ENCODE measurements around the gene MARCHF10. TPM values are rescaled to one million over a fixed set of nuclear protein-coding genes. Genes with fewer than 3 reads are reported as not detected.
"Not testable (repeated sequence)": the region's sequence is repeated elsewhere in the genome, so short reads cannot be mapped to it uniquely, and the experiment has no call there.

The MARCHF10 gene
- total and polyA plus RNA-seq, 7 donors, result 0.09 to 2.1 (median 0.71) TPM; not detected in 2

GRCh38 chr17:62840871-62841270, 32.8 kb upstream of the MARCHF10 start:
- TF ChIP-seq EP300 (IDR thresholded peaks at IDR 0.05) (no peak), POLR2AphosphoS5 (IDR thresholded peaks at IDR 0.05) (no peak), POLR2A (IDR thresholded peaks at IDR 0.05) (no peak)
- TF ChIP-seq, protein P1, sequence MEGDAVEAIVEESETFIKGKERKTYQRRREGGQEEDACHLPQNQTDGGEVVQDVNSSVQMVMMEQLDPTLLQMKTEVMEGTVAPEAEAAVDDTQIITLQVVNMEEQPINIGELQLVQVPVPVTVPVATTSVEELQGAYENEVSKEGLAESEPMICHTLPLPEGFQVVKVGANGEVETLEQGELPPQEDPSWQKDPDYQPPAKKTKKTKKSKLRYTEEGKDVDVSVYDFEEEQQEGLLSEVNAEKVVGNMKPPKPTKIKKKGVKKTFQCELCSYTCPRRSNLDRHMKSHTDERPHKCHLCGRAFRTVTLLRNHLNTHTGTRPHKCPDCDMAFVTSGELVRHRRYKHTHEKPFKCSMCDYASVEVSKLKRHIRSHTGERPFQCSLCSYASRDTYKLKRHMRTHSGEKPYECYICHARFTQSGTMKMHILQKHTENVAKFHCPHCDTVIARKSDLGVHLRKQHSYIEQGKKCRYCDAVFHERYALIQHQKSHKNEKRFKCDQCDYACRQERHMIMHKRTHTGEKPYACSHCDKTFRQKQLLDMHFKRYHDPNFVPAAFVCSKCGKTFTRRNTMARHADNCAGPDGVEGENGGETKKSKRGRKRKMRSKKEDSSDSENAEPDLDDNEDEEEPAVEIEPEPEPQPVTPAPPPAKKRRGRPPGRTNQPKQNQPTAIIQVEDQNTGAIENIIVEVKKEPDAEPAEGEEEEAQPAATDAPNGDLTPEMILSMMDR (IDR thresholded peaks at IDR 0.05), result no peak
- no peaks in the 10 kb centered on the region for H3K4me1 ChIP-seq
- H3K9me3 ChIP-seq, result no peaks in the 10 kb centered on the region
- no peaks in the 10 kb centered on the region for H3K36me3 ChIP-seq
- H3K27me3 ChIP-seq, result no peaks in the 10 kb centered on the region
- no peak overlapping the region for H3K4me3 ChIP-seq
- H3K27ac ChIP-seq, result no peak overlapping the region
- intact Hi-C loops (cut with DNase I), result no loop called here
- WGBS, 2 donors, result 81 to 87% methylated on average over 4 of the region's 4 CpGs
- DNase-seq, result no peak

DNA sequence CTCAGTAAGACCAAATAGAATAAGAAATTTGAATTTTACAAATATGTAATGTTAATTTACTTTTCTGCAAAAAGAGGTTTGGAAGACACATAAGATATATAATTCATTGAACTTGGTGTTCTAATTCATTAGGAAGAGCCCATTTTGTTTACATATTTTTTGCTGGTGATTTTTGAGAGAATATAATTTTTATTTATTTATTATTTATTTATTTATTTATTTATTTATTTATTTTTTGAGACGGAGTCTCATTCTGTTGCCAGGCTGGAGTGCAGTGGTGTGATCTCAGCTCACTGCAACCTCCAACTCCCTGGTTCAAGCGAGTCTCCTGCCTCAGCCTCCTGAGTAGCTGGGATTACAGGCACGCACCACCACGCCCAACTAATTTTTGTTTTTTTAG, 25.7 kb upstream of the MARCHF10 start:
- H3K9me3 ChIP-seq; intact Hi-C loops (cut with DNase I); H3K4me3 ChIP-seq; H3K36me3 ChIP-seq; DNase-seq; H3K4me1 ChIP-seq; H3K27me3 ChIP-seq; H3K27ac ChIP-seq: not testable (repeated sequence)
- 96 to 98% methylated on average over 4 of the region's 4 CpGs for WGBS, 2 donors

DNA sequence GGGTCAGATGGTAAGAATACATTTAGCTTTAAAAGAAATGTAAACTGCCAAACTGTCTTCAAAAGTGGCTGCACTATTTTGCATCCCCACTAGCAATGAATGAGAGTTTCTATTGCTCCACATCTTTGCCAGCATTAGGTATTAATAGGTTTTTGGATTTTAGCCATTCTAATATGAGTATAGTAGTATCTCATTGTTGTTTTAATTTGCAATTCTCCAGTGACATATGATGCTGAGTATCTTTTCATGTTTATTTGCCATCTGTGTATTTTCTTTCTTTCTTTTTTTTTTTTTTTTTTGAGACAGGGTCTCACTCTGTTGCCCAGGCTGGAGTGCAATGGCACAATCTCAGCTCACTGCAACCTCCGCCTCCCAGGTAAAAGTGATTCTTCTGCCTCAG, 24.3 kb upstream of the MARCHF10 start:
- intact Hi-C loops (cut with DNase I), result no loop called here
- Histone ChIP-seq H3K27me3 (no peaks in the 10 kb centered on the region), H3K4me3 (no peak overlapping the region), H3K27ac (no peak overlapping the region), H3K9me3 (no peaks in the 10 kb centered on the region), H3K36me3 (no peaks in the 10 kb centered on the region), H3K4me1 (peaks cover 0 to 8% (median 7%) of the 10 kb centered on the region in 4 donors)
- 98 to 100% methylated on average over 1 of the region's 1 CpG for WGBS, 2 donors
- no peak for DNase-seq
- TF ChIP-seq EP300 (IDR thresholded peaks at IDR 0.05) (no peak), POLR2AphosphoS5 (IDR thresholded peaks at IDR 0.05) (no peak), POLR2A (IDR thresholded peaks at IDR 0.05) (no peak)
- TF ChIP-seq, protein P1 (IDR thresholded peaks at IDR 0.05), result no peak

- H3K4me3 ChIP-seq; H3K27me3 ChIP-seq; H3K36me3 ChIP-seq; H3K9me3 ChIP-seq; DNase-seq; intact Hi-C loops (cut with DNase I); H3K27ac ChIP-seq: not testable (repeated sequence)
- peaks cover 0 to 10% (median 8%) of the 10 kb centered on the region in 4 donors for H3K4me1 ChIP-seq
- 39 to 53% methylated on average over 6 of the region's 6 CpGs for WGBS, 2 donors
Measured at GRCh38 chr17:62831066-62831465, 23.0 kb upstream of the MARCHF10 start.

DNA sequence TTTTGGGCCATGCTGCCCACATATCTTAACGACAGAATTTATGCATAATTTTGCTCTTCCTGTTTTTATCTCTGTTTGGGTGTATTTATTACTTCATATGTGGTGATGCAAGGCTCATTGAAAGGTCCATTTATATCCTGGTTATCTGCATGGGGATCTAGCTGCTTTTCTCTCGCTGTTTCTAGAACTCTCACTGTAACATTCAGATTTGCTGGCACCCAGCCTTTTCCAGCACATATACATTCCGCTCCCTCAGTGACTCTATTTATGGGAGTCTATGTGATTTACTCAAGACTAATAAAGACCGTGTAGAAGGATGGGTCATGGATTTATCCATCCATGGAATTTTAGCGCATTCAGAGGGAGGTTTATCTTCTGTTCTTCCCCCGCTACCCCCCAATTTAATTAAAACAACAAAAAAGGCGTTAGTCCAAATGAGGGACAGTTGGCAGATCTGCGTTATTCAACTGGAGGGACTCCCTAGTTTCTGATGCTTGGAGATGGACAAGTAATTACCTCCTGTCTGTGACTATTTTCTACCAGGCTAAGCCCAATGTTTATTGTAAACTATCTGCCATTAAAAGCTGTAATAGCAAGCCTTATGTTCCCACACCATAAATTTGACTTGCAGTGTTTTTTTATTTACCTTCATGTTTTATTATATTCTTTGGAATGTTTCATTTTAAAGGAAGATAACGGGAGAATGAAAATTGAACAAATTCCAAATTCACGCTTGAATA, 19.8 kb upstream of the MARCHF10 start:
- no peak overlapping the region for H3K4me3 ChIP-seq
- no peaks in the 10 kb centered on the region for H3K9me3 ChIP-seq
- intact Hi-C loops (cut with DNase I), result no loop called here
- 45 to 52% methylated on average over 10 of the region's 10 CpGs for WGBS, 2 donors
- DNase-seq, result no peak
- H3K27me3 ChIP-seq, result no peaks in the 10 kb centered on the region
- peaks cover 0 to 10% (median 8%) of the 10 kb centered on the region in 4 donors for H3K4me1 ChIP-seq
- TF ChIP-seq EP300 (IDR thresholded peaks at IDR 0.05) (no peak), POLR2A (IDR thresholded peaks at IDR 0.05) (no peak), POLR2AphosphoS5 (IDR thresholded peaks at IDR 0.05) (no peak)
- TF ChIP-seq, protein P1 (IDR thresholded peaks at IDR 0.05), result no peak
- no peaks in the 10 kb centered on the region for H3K36me3 ChIP-seq
- H3K27ac ChIP-seq, result no peak overlapping the region

- Histone ChIP-seq H3K36me3 (no peaks in the 10 kb centered on the region), H3K27me3 (no peaks in the 10 kb centered on the region), H3K27ac (no peak overlapping the region), H3K4me1 (peaks cover 0 to 10% (median 8%) of the 10 kb centered on the region in 4 donors), H3K4me3 (no peak overlapping the region), H3K9me3 (no peaks in the 10 kb centered on the region)
- DNase-seq, result no peak
- intact Hi-C loops (cut with DNase I), result no loop called here
- 55 to 91% methylated on average over 3 of the region's 3 CpGs for WGBS, 2 donors
- TF ChIP-seq, protein P1 (IDR thresholded peaks at IDR 0.05), result no peak
- no peak for TF ChIP-seq POLR2AphosphoS5 (IDR thresholded peaks at IDR 0.05)
- TF ChIP-seq EP300 (IDR thresholded peaks at IDR 0.05), result no peak
- no peak for TF ChIP-seq POLR2A (IDR thresholded peaks at IDR 0.05)
Measured at GRCh38 chr17:62826956-62827355, 18.8 kb upstream of the MARCHF10 start.
